Neural cell (in vitro differentiated cells): ENCODE measurements around the gene LOXHD1. TPM values are rescaled to one million over a fixed set of nuclear protein-coding genes. Genes with fewer than 3 reads are reported as not detected.

Experiments used
- H2AFZ ChIP-seq: fragments of 200-600, 300-800 bp; sonication (generic), shearing (Covaris generic); 2 replicates; pipeline ENCODE4 v1.6.0; 2014; ENCODE audit warnings: low read depth, mild to moderate bottlenecking, antibody characterized with exemption, low read length, moderate library complexity
- H3F3A ChIP-seq: fragments of 200-600 bp; shearing (Covaris generic); 2 replicates; pipeline ENCODE4 v1.6.1; 2016; ENCODE audit warnings: mild to moderate bottlenecking, moderate library complexity, mixed read lengths, antibody characterized with exemption, low read length; ENCODE audit not compliant: insufficient read depth, poor library complexity, severe bottlenecking
- H3K27ac ChIP-seq: fragments of 200-600, 300-800 bp; sonication (generic), shearing (Covaris generic); 2 replicates; pipeline ENCODE4 v1.5.1; 2014; ENCODE audit warnings: mild to moderate bottlenecking, low read length, moderate library complexity
- H3K27me3 ChIP-seq: fragments of 300-800, 200-600 bp; sonication (generic), shearing (Covaris generic); 2 replicates; pipeline ENCODE4 v1.6.0; 2014; ENCODE audit warnings: mild to moderate bottlenecking, low read depth, low read length, moderate library complexity; ENCODE audit not compliant: insufficient read depth
- H3K36me3 ChIP-seq: fragments of 300-800, 200-600 bp; sonication (generic), shearing (Covaris generic); 2 replicates; pipeline ENCODE4 v1.5.1; 2014; ENCODE audit warnings: mild to moderate bottlenecking, antibody characterized with exemption, low read length, moderate library complexity; ENCODE audit not compliant: insufficient read depth
- H3K4me2 ChIP-seq: fragments of 300-800, 200-600 bp; sonication (generic), shearing (Covaris generic); 2 replicates; pipeline ENCODE4 v1.6.0; 2014; ENCODE audit warnings: mild to moderate bottlenecking, low read length
- H3K4me3 ChIP-seq: fragments of 300-800, 200-600 bp; sonication (generic), shearing (Covaris generic); 2 replicates; pipeline ENCODE4 v1.5.1; 2014; ENCODE audit warnings: mild to moderate bottlenecking, low read length, moderate library complexity
- H3K79me2 ChIP-seq: fragments of 200-600 bp; shearing (Covaris generic); replicated peaks from 2 replicates; pipeline ENCODE4 v1.6.0; 2014; ENCODE audit warnings: mild to moderate bottlenecking, low read length, moderate library complexity; ENCODE audit not compliant: insufficient read depth
- H3K9ac ChIP-seq: fragments of 300-800, 200-600 bp; sonication (generic), shearing (Covaris generic); 2 replicates; pipeline ENCODE4 v1.6.1; 2016; ENCODE audit warnings: mild to moderate bottlenecking, low read length, mixed read lengths
- H3K9me2 ChIP-seq: fragments of 200-600 bp; shearing (Covaris generic); 2 replicates; pipeline ENCODE4 v1.6.1; 2016; ENCODE audit warnings: mild to moderate bottlenecking, low read length, mixed read lengths; ENCODE audit not compliant: insufficient read depth
- H3K9me3 ChIP-seq: fragments of 200-600, 300-800 bp; sonication (generic), shearing (Covaris generic); 2 replicates; pipeline ENCODE4 v1.6.1; 2016; ENCODE audit warnings: mild to moderate bottlenecking, mixed run types, low read length, moderate library complexity, mixed read lengths
- H4K20me1 ChIP-seq: fragments of 200-600 bp; shearing (Covaris generic); 2 replicates; pipeline ENCODE4 v1.6.1; 2016; ENCODE audit warnings: mild to moderate bottlenecking, mixed run types; ENCODE audit not compliant: insufficient read depth
- EP300 ChIP-seq: fragments of 450-650 bp; conservative IDR thresholded peaks from 2 replicates; pipeline ENCODE4 v1.6.1; 2014; ENCODE audit warnings: antibody characterized with exemption, mild to moderate bottlenecking, moderate library complexity; ENCODE audit not compliant: poor library complexity, severe bottlenecking
- MXI1 ChIP-seq: fragments of 450-650 bp; conservative IDR thresholded peaks from 2 replicates; pipeline ENCODE4 v1.6.1; 2014; ENCODE audit warnings: antibody characterized with exemption, mild to moderate bottlenecking; ENCODE audit not compliant: poor library complexity, severe bottlenecking
- POLR2AphosphoS5 ChIP-seq: IDR thresholded peaks from 2 replicates; pipeline ENCODE4 v1.6.1; 2012
- RAD21 ChIP-seq: fragments of 450-650 bp; conservative IDR thresholded peaks from 2 replicates; pipeline ENCODE4 v1.6.1; 2014; ENCODE audit warnings: antibody characterized with exemption, mild to moderate bottlenecking, moderate library complexity
- SMC3 ChIP-seq: fragments of 450-650 bp; conservative IDR thresholded peaks from 2 replicates; pipeline ENCODE4 v1.6.1; 2014; ENCODE audit warnings: antibody characterized with exemption, mild to moderate bottlenecking, moderate library complexity; ENCODE audit not compliant: poor library complexity
- TAF1 ChIP-seq: IDR thresholded peaks from 2 replicates; pipeline ENCODE4 v1.6.1; 2012; ENCODE audit warnings: low read depth
- polyA plus RNA-seq: library from polyadenylated mRNA; depleted of rRNA; stranded (reverse); fragments of >200 nt; gene quantifications from 2 replicates; pipeline ENCODE4 v1.2.3, GENCODE V29; 2014
- TF ChIP-seq, protein P1 (sequence below): IDR thresholded peaks from 2 replicates; pipeline ENCODE4 v1.6.1; 2012; ENCODE audit warnings: borderline replicate concordance
- TF ChIP-seq, protein P2 (sequence below): fragments of 450-650 bp; IDR thresholded peaks from 2 replicates; pipeline ENCODE4 v1.5.1; 2014; ENCODE audit warnings: antibody characterized with exemption, mild to moderate bottlenecking, moderate library complexity; ENCODE audit not compliant: poor library complexity, severe bottlenecking

LOXHD1 gene
- polyA plus RNA-seq, 1 donor from 2014 or later, result not detected

GRCh38 chr18:46660957-46661749 is 4.1 kb upstream of the LOXHD1 start:
- Histone ChIP-seq H2AFZ (no peak overlapping the region), H3K4me3 (no peak overlapping the region), H3K9me3 (no peaks in the 10 kb centered on the region), H3K36me3 (no peaks in the 10 kb centered on the region), H3K27ac (no peak overlapping the region), H3K79me2 (no peaks in the 10 kb centered on the region), H3K9me2 (no peaks in the 10 kb centered on the region), H3K9ac (no peak overlapping the region), H3K4me2 (no peak overlapping the region), H4K20me1 (no peaks in the 10 kb centered on the region), H3F3A (no peaks in the 10 kb centered on the region), H3K27me3 (no peaks in the 10 kb centered on the region)
- TF ChIP-seq, protein P1, sequence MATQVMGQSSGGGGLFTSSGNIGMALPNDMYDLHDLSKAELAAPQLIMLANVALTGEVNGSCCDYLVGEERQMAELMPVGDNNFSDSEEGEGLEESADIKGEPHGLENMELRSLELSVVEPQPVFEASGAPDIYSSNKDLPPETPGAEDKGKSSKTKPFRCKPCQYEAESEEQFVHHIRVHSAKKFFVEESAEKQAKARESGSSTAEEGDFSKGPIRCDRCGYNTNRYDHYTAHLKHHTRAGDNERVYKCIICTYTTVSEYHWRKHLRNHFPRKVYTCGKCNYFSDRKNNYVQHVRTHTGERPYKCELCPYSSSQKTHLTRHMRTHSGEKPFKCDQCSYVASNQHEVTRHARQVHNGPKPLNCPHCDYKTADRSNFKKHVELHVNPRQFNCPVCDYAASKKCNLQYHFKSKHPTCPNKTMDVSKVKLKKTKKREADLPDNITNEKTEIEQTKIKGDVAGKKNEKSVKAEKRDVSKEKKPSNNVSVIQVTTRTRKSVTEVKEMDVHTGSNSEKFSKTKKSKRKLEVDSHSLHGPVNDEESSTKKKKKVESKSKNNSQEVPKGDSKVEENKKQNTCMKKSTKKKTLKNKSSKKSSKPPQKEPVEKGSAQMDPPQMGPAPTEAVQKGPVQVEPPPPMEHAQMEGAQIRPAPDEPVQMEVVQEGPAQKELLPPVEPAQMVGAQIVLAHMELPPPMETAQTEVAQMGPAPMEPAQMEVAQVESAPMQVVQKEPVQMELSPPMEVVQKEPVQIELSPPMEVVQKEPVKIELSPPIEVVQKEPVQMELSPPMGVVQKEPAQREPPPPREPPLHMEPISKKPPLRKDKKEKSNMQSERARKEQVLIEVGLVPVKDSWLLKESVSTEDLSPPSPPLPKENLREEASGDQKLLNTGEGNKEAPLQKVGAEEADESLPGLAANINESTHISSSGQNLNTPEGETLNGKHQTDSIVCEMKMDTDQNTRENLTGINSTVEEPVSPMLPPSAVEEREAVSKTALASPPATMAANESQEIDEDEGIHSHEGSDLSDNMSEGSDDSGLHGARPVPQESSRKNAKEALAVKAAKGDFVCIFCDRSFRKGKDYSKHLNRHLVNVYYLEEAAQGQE, result no peak
- TF ChIP-seq SMC3 (no peak), EP300 (no peak), POLR2AphosphoS5 (no peak), RAD21 (no peak), TAF1 (no peak)
- TF ChIP-seq, protein P2, sequence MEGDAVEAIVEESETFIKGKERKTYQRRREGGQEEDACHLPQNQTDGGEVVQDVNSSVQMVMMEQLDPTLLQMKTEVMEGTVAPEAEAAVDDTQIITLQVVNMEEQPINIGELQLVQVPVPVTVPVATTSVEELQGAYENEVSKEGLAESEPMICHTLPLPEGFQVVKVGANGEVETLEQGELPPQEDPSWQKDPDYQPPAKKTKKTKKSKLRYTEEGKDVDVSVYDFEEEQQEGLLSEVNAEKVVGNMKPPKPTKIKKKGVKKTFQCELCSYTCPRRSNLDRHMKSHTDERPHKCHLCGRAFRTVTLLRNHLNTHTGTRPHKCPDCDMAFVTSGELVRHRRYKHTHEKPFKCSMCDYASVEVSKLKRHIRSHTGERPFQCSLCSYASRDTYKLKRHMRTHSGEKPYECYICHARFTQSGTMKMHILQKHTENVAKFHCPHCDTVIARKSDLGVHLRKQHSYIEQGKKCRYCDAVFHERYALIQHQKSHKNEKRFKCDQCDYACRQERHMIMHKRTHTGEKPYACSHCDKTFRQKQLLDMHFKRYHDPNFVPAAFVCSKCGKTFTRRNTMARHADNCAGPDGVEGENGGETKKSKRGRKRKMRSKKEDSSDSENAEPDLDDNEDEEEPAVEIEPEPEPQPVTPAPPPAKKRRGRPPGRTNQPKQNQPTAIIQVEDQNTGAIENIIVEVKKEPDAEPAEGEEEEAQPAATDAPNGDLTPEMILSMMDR, result no peak

- H3F3A ChIP-seq, result no peaks in the 10 kb centered on the region
- TF ChIP-seq MXI1 (no peak), POLR2AphosphoS5 (no peak), SMC3 (no peak), TAF1 (no peak), EP300 (no peak), RAD21 (no peak)
- TF ChIP-seq, protein P1, result no peak
These were observed 2.5 kb upstream of the LOXHD1 start for GRCh38 chr18:46659484-46659883.

More at GRCh38 chr18:46659484-46659883, 2.5 kb upstream of the LOXHD1 start:
- no peak overlapping the region for H3K9ac ChIP-seq
- no peak overlapping the region for H3K4me3 ChIP-seq
- H3K4me2 ChIP-seq, result no peak overlapping the region
- no peaks in the 10 kb centered on the region for H3K9me3 ChIP-seq
- H3K79me2 ChIP-seq, result no peaks in the 10 kb centered on the region
- H3K36me3 ChIP-seq, result no peaks in the 10 kb centered on the region
- no peak overlapping the region for H2AFZ ChIP-seq
- H4K20me1 ChIP-seq, result no peaks in the 10 kb centered on the region
- no peaks in the 10 kb centered on the region for H3K9me2 ChIP-seq
- no peak overlapping the region for H3K27ac ChIP-seq
- H3K27me3 ChIP-seq, result no peaks in the 10 kb centered on the region
